HL-60 (cell line): ENCODE measurements around the gene TIGD3.

Source experiments
- CTCF ChIP-seq: IDR thresholded peaks from one replicate; pipeline ENCODE4 v1.5.1; 2011; ENCODE audit warnings: low read length, control low read depth, inconsistent platforms; ENCODE audit not compliant: insufficient read depth
- GABPA ChIP-seq: IDR thresholded peaks from 2 replicates; pipeline ENCODE4 v1.6.1; 2012; ENCODE audit warnings: low read depth
- POLR2AphosphoS5 ChIP-seq: IDR thresholded peaks from 2 replicates; pipeline ENCODE4 v1.6.1; 2012; ENCODE audit warnings: low read depth

- TF ChIP-seq POLR2AphosphoS5 (no peak), CTCF (no peak), GABPA (no peak)
These were observed 24.0 kb upstream of the TIGD3 start for GRCh38 chr11:65330544-65330943.
